Measurements from ENCODE around the gene LGALSL.

The LGALSL gene

GRCh38 chr2:64474121-64474571 lies 20.2 kb downstream of the LGALSL start:
- peak; percentile 74 for DNase-seq

GRCh38 chr2:64474636-64475035 lies 20.7 kb downstream of the LGALSL start:
- DNase-seq, result no peak

GRCh38 chr2:64477037-64477436 lies 23.1 kb downstream of the LGALSL start:
- no peak for DNase-seq

- no peak for DNase-seq
Observed at GRCh38 chr2:64477979-64478378, 24.0 kb downstream of the LGALSL start.

- DNase-seq, result no peak
Observed at GRCh38 chr2:64478502-64479230, 24.7 kb downstream of the LGALSL start.

- DNase-seq, result no peak
Observed at GRCh38 chr2:64479259-64480117, 25.5 kb downstream of the LGALSL start.

- no peak for DNase-seq
Observed at GRCh38 chr2:64481665-64482064, 27.7 kb downstream of the LGALSL start.

GRCh38 chr2:64482243-64482642 lies 28.3 kb downstream of the LGALSL start:
- no peak for DNase-seq

GRCh38 chr2:64482765-64483504 lies 29.0 kb downstream of the LGALSL start:
- no peak for DNase-seq

- DNase-seq, result no peak
Observed at GRCh38 chr2:64485331-64485730, 31.4 kb downstream of the LGALSL start.

GRCh38 chr2:64485961-64486360 lies 32.0 kb downstream of the LGALSL start:
- DNase-seq, result no peak

GRCh38 chr2:64487256-64488049 lies 33.5 kb downstream of the LGALSL start:
- no peak for DNase-seq

- peak; percentile 1 for DNase-seq
Observed at GRCh38 chr2:64488050-64488974, 34.4 kb downstream of the LGALSL start.

- DNase-seq, result no peak
Observed at GRCh38 chr2:64489081-64489751, 35.3 kb downstream of the LGALSL start.

GRCh38 chr2:64491426-64491825 lies 37.5 kb downstream of the LGALSL start:
- DNase-seq, result no peak

- DNase-seq, result no peak
Observed at GRCh38 chr2:64492272-64492671, 38.3 kb downstream of the LGALSL start.

- no peak for DNase-seq
Observed at GRCh38 chr2:64492821-64493220, 38.9 kb downstream of the LGALSL start.

- DNase-seq, result no peak
Observed at GRCh38 chr2:64493788-64494187, 39.8 kb downstream of the LGALSL start.

- no peak for DNase-seq
Observed at GRCh38 chr2:64498438-64498837, 44.5 kb downstream of the LGALSL start.

GRCh38 chr2:64500549-64500948 lies 46.6 kb downstream of the LGALSL start:
- no peak for DNase-seq

GRCh38 chr2:64501946-64502345 lies 48.0 kb downstream of the LGALSL start:
- no peak for DNase-seq
